Suppressor macrophage (primary cell): ENCODE measurements around the gene URM1.

ENCODE experiments used
- DNase-seq, 4 experiments: peaks; one replicate each; pipeline ENCODE4 v3.0.0-alpha.2; 2020 to 2022

The URM1 gene

GRCh38 chr9:128385496-128386460, 14.6 kb downstream of the URM1 start:
- DNase-seq: no peak

GRCh38 chr9:128388150-128388549, 17.0 kb downstream of the URM1 start:
- no peak for DNase-seq

- DNase-seq: no peak
Measured at GRCh38 chr9:128389395-128390149, 18.4 kb downstream of the URM1 start.

- no peak for DNase-seq
Measured at GRCh38 chr9:128390150-128390812, 19.1 kb downstream of the URM1 start.

- DNase-seq: no peak
Measured at GRCh38 chr9:128390813-128391711, 19.9 kb downstream of the URM1 start.

GRCh38 chr9:128391956-128392301, 20.8 kb downstream of the URM1 start:
- no peak for DNase-seq

- DNase-seq: no peak
Measured at GRCh38 chr9:128392302-128393144, 21.3 kb downstream of the URM1 start.

GRCh38 chr9:128393145-128393775, 22.1 kb downstream of the URM1 start:
- no peak for DNase-seq

- no peak for DNase-seq
Measured at GRCh38 chr9:128393970-128394369, 22.8 kb downstream of the URM1 start.

- no peak for DNase-seq
Measured at GRCh38 chr9:128394379-128395168, 23.4 kb downstream of the URM1 start.

GRCh38 chr9:128396970-128397613, 25.9 kb downstream of the URM1 start:
- peak; percentile 54 to 73 (median 70) for DNase-seq

GRCh38 chr9:128397831-128398230, 26.7 kb downstream of the URM1 start:
- no peak for DNase-seq

GRCh38 chr9:128399861-128400260, 28.7 kb downstream of the URM1 start:
- DNase-seq: no peak

- no peak for DNase-seq
Measured at GRCh38 chr9:128404560-128404959, 33.4 kb downstream of the URM1 start.

GRCh38 chr9:128405077-128405779, 34.1 kb downstream of the URM1 start:
- DNase-seq: no peak

- no peak for DNase-seq
Measured at GRCh38 chr9:128405780-128406171, 34.6 kb downstream of the URM1 start.

- peak in 1 of 4 experiments; percentile 11 for DNase-seq
Measured at GRCh38 chr9:128406848-128407391, 35.7 kb downstream of the URM1 start.

GRCh38 chr9:128408963-128409431, 37.8 kb downstream of the URM1 start:
- DNase-seq: no peak
